ENCODE measurements around the gene HSD17B2.
A peak's percentile ranks its signal among the peaks of the same experiment; 100 is the strongest.

Gene HSD17B2

GRCh38 chr16:82050909-82051357 lies 15.9 kb downstream of the HSD17B2 start:
- DNase-seq = no peak

GRCh38 chr16:82051656-82052055 lies 16.6 kb downstream of the HSD17B2 start:
- no peak for DNase-seq

DNA sequence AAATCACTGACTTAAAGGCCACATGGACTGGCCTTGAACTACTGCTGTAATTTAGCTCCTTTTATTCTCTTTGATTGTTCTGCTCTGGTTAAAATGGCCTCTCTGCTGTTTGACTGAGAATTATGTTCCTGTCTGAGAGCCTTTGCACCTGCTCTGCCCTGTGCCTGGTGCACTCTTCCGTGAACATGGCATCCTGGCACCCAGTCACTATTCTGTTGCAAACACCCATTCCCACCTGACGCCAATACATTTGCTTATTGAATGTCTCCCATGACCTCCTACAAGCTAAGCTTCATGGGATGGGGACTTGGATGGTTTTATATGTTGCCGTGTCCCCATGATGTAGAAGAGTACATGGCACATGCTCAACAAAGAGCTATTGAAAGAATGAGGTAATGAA lies 20.1 kb downstream of the HSD17B2 start:
- DNase-seq = no peak

GRCh38 chr16:82055728-82056549 lies 20.9 kb downstream of the HSD17B2 start:
- DNase-seq = no peak

GRCh38 chr16:82056550-82056896 lies 21.5 kb downstream of the HSD17B2 start:
- no peak for DNase-seq

DNA sequence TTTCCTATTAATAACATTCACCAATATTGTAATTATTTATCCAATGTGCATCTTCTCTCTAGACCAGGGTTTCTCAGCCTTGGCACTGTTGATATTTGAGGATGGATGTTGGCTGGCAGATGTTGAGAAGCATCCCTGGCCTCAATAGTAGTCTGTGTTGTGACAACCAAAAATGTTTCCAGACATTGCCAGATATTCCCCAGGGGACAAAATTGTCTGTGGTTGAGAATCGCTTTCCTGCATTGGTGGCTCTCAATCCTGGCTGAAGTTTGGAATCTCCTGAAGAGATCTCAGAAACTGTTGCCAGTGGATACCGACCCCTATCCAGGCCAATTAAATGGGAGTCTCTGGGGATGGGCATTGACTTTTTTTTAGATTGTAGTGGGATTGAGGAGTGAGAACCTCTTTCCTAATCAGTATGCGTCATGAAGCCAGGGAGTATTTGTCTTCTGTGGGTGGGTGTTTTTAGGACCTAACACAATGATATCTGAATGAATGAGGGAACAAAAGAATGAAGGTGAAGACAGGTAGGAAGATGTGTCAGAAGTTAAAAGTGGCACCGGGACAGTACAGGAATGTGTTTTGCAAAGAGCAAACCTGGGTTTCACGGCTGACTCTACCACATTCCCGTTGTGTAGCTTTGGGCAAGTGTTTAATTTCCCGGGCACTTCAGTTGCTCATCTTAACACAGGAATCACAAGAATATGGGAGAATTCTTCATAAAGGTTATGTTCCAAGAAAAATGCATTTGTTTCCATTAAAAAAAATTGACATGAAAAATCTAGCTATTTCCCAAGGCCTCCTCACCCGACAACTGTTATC lies 24.3 kb downstream of the HSD17B2 start:
- no peak for DNase-seq

- peak; percentile 40 to 61 for DNase-seq
These were observed 24.9 kb downstream of the HSD17B2 start for GRCh38 chr16:82059983-82060421.

- peak; percentile 12 to 22 for DNase-seq
These were observed 26.9 kb downstream of the HSD17B2 start for GRCh38 chr16:82061861-82062525.

- DNase-seq = peak in 1 of 2 donors; percentile 49
These were observed 27.6 kb downstream of the HSD17B2 start for GRCh38 chr16:82062645-82063058.

DNA sequence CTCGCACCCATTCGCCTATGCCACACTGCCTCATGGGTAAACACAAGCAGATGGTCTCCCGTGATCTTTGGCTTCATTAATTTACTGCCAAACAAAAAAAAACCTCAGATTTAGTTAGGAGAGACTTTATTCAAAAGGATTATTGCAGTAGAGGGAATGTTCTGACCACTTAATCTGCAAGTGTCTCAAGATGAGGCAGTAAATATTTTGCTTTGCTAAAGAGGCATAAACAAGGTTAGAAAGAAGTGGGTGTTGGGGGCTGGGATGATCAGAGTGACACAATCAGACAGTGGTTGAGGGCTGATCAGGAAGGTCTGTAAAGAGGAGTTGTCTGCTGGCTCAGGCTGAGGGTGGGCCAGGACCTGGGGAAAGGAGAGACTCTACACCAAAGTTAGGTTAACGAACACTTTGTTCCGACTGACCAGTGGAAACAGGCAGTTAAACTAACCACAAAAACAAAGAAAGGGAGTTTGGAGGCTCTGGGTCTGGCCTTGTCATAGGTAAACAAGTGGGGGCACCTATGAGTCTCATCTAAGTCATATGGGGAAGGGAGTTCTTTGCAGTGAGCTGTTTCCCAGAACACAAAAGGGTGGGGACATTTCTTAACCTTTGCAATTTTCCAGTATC lies 28.5 kb downstream of the HSD17B2 start:
- DNase-seq = no peak

- no peak for DNase-seq
These were observed 32.2 kb downstream of the HSD17B2 start for GRCh38 chr16:82067042-82067803.

GRCh38 chr16:82067804-82068325 lies 32.8 kb downstream of the HSD17B2 start:
- no peak for DNase-seq

DNA sequence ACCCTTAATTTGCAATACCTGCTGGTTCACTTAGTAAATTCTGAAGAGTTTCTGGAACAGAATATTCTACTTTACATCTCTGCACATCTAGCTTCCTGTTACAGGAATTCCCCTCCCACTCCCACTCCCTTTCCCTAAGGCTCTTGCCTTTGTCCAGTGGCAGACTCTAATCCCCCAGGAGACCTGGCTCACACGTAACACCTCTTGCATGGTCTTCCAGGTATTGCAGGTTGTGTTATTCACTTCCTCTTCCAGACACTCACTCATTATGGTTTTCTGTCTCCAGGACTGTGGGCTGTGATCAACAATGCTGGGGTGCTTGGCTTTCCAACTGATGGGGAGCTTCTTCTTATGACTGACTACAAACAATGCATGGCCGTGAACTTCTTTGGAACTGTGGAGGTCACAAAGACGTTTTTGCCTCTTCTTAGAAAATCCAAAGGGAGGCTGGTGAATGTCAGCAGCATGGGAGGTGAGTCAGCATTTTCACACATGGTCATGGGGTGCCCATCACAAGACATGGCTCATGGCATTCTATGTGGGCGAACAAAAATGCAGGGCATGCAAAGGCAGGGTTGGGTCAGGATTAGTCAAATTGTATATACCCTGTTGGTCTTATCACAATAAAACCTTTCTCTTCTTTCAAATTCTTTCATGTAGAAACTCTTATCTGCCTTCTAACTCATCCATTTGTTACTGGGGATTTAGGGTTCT lies 35.8 kb downstream of the HSD17B2 start:
- DNase-seq = peak; percentile 54 to 85

DNA sequence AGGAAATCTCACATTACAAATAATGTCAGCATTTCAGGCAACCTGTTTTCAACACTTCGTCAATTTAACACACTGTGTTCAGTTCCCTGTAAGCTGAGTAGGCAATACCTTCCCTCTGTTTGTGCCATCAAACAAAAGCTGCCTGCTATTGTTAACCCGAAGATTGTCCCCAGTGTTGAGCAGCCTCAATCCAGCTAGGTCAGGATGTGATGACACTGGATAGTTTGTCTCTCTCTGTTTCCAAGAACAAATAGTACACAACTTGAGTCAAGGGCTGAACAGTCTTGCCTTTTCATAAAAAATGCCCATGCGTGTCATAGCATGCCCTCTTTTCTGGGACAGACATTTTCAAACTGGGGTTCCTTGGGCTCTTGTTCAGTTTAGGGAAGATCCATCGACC lies 36.4 kb downstream of the HSD17B2 start:
- no peak for DNase-seq

DNA sequence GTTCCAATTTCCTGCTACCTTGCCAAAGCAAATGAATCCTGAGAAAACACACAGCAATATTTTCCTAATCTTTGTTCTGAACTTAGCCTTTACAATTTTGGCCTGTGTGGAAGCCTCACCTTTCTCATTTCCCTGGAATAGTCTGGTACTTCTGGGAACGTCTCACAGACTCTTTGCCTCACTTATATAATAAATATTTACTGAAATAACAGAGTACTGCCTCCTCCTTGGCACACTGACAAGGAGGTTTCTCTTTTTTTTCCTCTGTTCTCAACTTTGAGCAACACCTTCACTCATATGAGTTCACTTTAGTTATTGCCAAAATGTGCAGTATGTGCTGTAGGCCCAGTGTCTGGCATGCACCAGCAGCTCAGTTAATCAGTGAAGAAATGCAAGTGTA lies 37.3 kb downstream of the HSD17B2 start:
- no peak for DNase-seq

DNA sequence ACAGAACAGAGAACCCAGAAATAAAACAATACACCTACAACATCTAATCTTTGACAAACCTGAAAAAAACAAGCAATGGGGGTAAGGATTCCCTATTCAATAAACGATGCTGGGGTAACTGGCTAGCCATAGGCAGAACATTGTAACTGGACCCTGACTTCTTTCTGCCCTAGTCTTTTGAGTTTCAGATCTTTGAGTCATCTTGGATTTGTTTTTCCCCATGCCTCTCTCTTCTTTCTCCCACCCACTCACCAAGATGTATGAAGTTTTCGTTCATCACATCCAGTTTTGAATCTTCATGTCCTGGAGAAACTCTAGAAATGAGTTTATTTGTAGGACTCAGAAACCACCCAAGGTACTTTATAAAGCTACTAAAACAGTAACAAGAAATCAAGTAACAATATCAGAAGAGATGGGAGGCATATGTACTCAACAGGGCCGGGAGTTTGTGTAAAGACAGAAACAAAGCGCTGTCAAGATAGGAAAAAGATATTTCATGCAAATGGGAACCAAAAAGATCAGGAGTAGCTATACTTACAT lies 39.0 kb downstream of the HSD17B2 start:
- DNase-seq = no peak

- DNase-seq = no peak
These were observed 43.1 kb downstream of the HSD17B2 start for GRCh38 chr16:82078125-82078524.

DNA sequence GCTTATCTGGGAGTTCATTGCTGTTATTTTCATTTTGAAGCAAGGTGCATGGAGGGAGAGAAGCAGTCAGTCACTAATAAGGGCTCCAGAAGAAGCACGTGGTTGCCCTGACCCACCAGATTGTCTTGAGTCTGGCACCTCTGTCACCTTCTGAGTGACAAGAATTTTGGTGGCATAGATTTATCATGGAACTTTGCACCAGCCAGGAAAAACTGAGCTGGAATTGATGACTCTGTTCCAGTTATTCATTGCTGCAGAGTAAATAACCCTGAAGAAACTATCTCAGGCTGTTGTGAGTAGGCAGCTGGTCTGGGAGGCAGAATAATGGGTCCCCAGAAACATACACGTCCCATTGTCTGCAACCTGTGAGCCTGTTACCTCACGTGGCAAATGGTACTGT lies 44.8 kb downstream of the HSD17B2 start:
- DNase-seq = no peak

- DNase-seq = no peak
These were observed 46.2 kb downstream of the HSD17B2 start for GRCh38 chr16:82081264-82081663.

- no peak for DNase-seq
These were observed 47.0 kb downstream of the HSD17B2 start for GRCh38 chr16:82082097-82082496.
